Activated CD8-positive, alpha-beta T cell treated with anti-CD3 and anti-CD28 coated beads for 36 hours (primary cell): ENCODE results near the gene COG2. TPM values are rescaled to one million over a fixed set of nuclear protein-coding genes. Genes with fewer than 3 reads are reported as not detected.

Experiments
- ATAC-seq: fragments of 200-7000 bp; cut with Tn5 transposase; one replicate; pipeline ENCODE4 v1.10.0; 2021; ENCODE audit warnings: mild to moderate bottlenecking, moderate library complexity
- CTCF ChIA-PET: fragments of 350-600 bp; sonication (Branson Sonifier 250); formaldehyde crosslinking; loops from one replicate; lab custom pipeline; 2021; ENCODE audit warnings: antibody characterized with exemption; lab: Charles Lee
- POLR2A ChIA-PET: fragments of 350-600 bp; sonication (Branson Sonifier 250); formaldehyde crosslinking; loops from one replicate; lab custom pipeline; 2021; ENCODE audit warnings: antibody characterized with exemption; lab: Charles Lee
- DNase-seq: peaks from one replicate; pipeline ENCODE4 v3.0.0-alpha.2; 2020
- H3K27ac Mint-ChIP-seq: one replicate; pipeline ENCODE4 v1.8.0; 2021; ENCODE audit warnings: mild to moderate bottlenecking, mixed read lengths
- H3K27me3 Mint-ChIP-seq: one replicate; pipeline ENCODE4 v1.8.0; 2021; ENCODE audit warnings: mixed read lengths
- H3K36me3 Mint-ChIP-seq: one replicate; pipeline ENCODE4 v1.8.0; 2021; ENCODE audit warnings: low read depth, mixed read lengths
- H3K4me1 Mint-ChIP-seq: one replicate; pipeline ENCODE4 v1.8.0; 2021; ENCODE audit warnings: low read depth, mixed read lengths
- H3K4me3 Mint-ChIP-seq: one replicate; pipeline ENCODE4 v1.8.0; 2021; ENCODE audit warnings: mild to moderate bottlenecking, moderate library complexity, mixed read lengths
- H3K9me3 Mint-ChIP-seq: one replicate; pipeline ENCODE4 v1.8.0; 2021; ENCODE audit warnings: mixed read lengths
- intact Hi-C: fragments of 100-400 bp; cut with micrococcal nuclease; formaldehyde crosslinking; loops from one replicate; pipeline ENCODE4 v1.10.0; 2022
- total RNA-seq, 2 experiments: library from RNA; stranded (reverse); gene quantifications; one replicate each; pipeline ENCODE4 v1.2.3, GENCODE V29; 2021
- TF ChIP-seq, protein P1 (sequence below): fragments of 200-600 bp; IDR thresholded peaks from one replicate; pipeline ENCODE4 v1.8.0; 2022; ENCODE audit warnings: antibody characterized with exemption, mild to moderate bottlenecking

Gene COG2
- total RNA-seq, 2 experiments from 2014 or later = 26.1 to 27.6 TPM

- ATAC-seq (no peak), DNase-seq (no peak)
- peaks cover 32% of the 10 kb centered on the region for H3K36me3 Mint-ChIP-seq
- no peak overlapping the region for H3K4me3 Mint-ChIP-seq
- no peaks in the 10 kb centered on the region for H3K9me3 Mint-ChIP-seq
- intact Hi-C loops = no loop called here
- no peaks in the 10 kb centered on the region for H3K4me1 Mint-ChIP-seq
- POLR2A ChIA-PET = interaction anchor here (0.6 kb wide), 1 partner anchor 614 kb away, joined by 3 read pairs; no protein-coding TSS in a partner anchor
- no peak overlapping the region for H3K27ac Mint-ChIP-seq
- CTCF ChIA-PET = interaction anchor here (1.5 kb wide), 1 partner anchor 48 kb away, joined by 7 read pairs; no protein-coding TSS in a partner anchor
- no peaks in the 10 kb centered on the region for H3K27me3 Mint-ChIP-seq
- TF ChIP-seq, protein P1, sequence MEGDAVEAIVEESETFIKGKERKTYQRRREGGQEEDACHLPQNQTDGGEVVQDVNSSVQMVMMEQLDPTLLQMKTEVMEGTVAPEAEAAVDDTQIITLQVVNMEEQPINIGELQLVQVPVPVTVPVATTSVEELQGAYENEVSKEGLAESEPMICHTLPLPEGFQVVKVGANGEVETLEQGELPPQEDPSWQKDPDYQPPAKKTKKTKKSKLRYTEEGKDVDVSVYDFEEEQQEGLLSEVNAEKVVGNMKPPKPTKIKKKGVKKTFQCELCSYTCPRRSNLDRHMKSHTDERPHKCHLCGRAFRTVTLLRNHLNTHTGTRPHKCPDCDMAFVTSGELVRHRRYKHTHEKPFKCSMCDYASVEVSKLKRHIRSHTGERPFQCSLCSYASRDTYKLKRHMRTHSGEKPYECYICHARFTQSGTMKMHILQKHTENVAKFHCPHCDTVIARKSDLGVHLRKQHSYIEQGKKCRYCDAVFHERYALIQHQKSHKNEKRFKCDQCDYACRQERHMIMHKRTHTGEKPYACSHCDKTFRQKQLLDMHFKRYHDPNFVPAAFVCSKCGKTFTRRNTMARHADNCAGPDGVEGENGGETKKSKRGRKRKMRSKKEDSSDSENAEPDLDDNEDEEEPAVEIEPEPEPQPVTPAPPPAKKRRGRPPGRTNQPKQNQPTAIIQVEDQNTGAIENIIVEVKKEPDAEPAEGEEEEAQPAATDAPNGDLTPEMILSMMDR = no peak
Measured at GRCh38 chr1:230691615-230692014, 49.3 kb downstream of the COG2 start.

- Mint-ChIP-seq H3K27ac (no peak overlapping the region), H3K4me3 (no peak overlapping the region), H3K27me3 (no peaks in the 10 kb centered on the region), H3K36me3 (peaks cover 28% of the 10 kb centered on the region), H3K9me3 (no peaks in the 10 kb centered on the region), H3K4me1 (no peaks in the 10 kb centered on the region)
- CTCF ChIA-PET = no interaction called here
- intact Hi-C loops = no loop called here
- TF ChIP-seq, protein P1 = no peak
- ATAC-seq (no peak), DNase-seq (no peak)
- POLR2A ChIA-PET = no interaction called here
Measured at GRCh38 chr1:230693221-230693620, 50.9 kb downstream of the COG2 start.

DNA sequence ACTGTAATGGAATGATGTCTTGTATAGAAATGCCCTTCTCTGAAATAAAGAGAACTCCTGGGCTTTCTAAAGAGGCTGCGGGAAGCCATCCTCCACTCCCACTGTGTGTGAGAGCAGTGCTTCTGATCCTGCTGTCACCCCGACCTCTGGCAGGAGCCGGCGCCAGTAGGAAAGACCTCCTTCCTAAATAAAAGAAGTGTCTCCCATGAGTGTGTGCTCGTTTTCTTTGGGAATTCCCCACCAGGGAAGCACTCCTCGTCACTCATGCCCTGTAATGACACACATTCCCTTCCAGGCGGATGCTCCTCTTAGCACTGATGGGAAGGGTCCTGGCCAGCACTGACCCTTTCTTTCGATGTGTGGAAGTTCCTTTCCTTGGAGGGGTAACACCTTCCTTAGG, 51.5 kb downstream of the COG2 start:
- Mint-ChIP-seq H3K4me3 (no peak overlapping the region), H3K36me3 (peaks cover 25% of the 10 kb centered on the region), H3K4me1 (no peaks in the 10 kb centered on the region), H3K9me3 (no peaks in the 10 kb centered on the region), H3K27me3 (no peaks in the 10 kb centered on the region), H3K27ac (no peak overlapping the region)
- POLR2A ChIA-PET = no interaction called here
- CTCF ChIA-PET = no interaction called here
- no peak for DNase-seq
- TF ChIP-seq, protein P1 = no peak
- no peak for ATAC-seq
- intact Hi-C loops = no loop called here

DNA sequence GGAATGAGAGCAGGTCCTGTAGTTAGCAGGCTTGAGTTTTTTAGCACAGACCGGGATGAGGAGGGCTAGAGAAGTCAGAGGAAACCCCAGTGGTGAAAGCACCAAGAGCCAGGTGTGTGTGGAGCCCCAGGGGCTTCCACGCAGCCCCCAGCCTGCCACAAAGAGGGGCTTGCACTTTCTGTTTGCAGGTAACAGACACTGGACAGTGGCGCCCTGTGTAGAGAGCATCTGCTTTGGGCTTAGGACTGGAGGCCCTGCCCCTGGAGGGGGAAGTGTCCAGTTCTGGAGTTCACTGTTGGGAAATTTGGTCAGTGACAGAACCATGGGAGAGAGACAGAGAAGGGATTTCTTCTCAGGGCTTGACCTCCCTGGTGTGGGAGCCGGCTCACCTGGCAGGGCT, 52.2 kb downstream of the COG2 start:
- DNase-seq (no peak), ATAC-seq (no peak)
- Mint-ChIP-seq H3K4me3 (no peak overlapping the region), H3K36me3 (peaks cover 23% of the 10 kb centered on the region), H3K27me3 (no peaks in the 10 kb centered on the region), H3K27ac (no peak overlapping the region), H3K9me3 (no peaks in the 10 kb centered on the region), H3K4me1 (no peaks in the 10 kb centered on the region)
- intact Hi-C loops = no loop called here
- TF ChIP-seq, protein P1 = no peak
- POLR2A ChIA-PET = interaction anchor here (0.8 kb wide), 1 partner anchor 43 kb away, joined by 3 read pairs; no protein-coding TSS in a partner anchor
- CTCF ChIA-PET = no interaction called here

- no peak for DNase-seq
- ATAC-seq = no peak
- TF ChIP-seq, protein P1 = no peak
- H3K4me3 Mint-ChIP-seq = no peak overlapping the region
- intact Hi-C loops = no loop called here
- CTCF ChIA-PET = interaction anchor here (2.1 kb wide), 1 partner anchor 53 kb away, joined by 4 read pairs; the partner anchor contains the start of gene COG2
- no peak overlapping the region for H3K27ac Mint-ChIP-seq
- peaks cover 18% of the 10 kb centered on the region for H3K36me3 Mint-ChIP-seq
- POLR2A ChIA-PET = interaction anchor here (0.8 kb wide), 1 partner anchor 44 kb away, joined by 3 read pairs; no protein-coding TSS in a partner anchor
- H3K4me1 Mint-ChIP-seq = no peaks in the 10 kb centered on the region
- H3K27me3 Mint-ChIP-seq = no peaks in the 10 kb centered on the region
- H3K9me3 Mint-ChIP-seq = no peaks in the 10 kb centered on the region
Measured at GRCh38 chr1:230694991-230695390, 52.7 kb downstream of the COG2 start.
